Fibroblast of mammary gland (primary cell): ENCODE results near the gene TNS3.
A peak's percentile ranks its signal among the peaks of the same experiment; 100 is the strongest.

Experiments used
- DNase-seq: peaks from one replicate; pipeline ENCODE4 v3.0.0-alpha.2; 2010; ENCODE audit warnings: low read depth
- H3K4me3 ChIP-seq: 2 replicates; pipeline ENCODE4 v1.5.1; 2011; ENCODE audit warnings: low read depth, mild to moderate bottlenecking, low read length, moderate library complexity; ENCODE audit not compliant: control insufficient read depth
- TF ChIP-seq, protein P1 (sequence below): conservative IDR thresholded peaks from 2 replicates; pipeline ENCODE4 v1.5.1; 2011; ENCODE audit warnings: low read depth, low read length, inconsistent platforms; ENCODE audit not compliant: control insufficient read depth, insufficient read depth

Gene TNS3

DNA sequence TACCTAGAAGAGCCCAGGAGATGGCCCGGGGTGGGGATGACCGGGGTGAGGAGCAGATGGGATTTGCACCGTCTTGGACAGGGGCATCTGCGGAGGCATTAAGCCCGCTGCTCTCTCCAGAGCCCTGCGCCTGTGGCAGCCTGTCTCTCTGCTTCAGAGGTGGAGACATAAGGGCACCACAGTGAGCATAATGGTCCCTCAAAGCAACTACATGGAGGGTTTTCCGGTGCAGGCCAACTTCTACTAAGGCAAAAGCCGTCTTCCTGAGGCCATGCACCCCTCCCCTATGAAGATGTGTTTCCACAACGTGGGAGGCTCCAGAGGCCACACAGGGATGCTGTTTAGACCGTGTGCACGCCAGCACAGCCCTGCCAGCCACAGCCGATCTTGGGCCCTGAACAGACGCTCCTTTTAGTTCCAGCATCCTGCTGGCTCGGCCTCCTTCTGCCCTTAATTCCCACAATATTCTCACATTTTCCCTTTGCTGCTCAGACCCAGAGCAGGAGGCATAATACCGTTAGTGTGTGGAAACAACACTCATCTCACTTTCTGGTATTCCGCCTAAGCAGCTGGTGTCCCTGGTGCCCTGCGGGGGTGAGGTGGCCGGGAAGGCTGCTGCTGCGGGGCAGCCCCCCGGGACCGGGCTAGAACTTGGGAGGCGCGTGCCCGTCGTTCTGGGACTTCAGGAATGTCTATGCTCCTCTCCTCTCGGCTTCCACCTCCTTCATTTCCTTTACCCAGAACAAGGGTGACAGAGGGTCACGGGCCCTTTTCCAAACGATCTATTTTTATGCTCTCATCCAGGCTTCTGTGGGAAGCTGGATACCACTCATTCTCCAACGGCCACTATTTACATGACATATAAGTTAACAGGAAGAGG, 266.9 kb downstream of the TNS3 start:
- DNase-seq = peak; percentile 65
- no peak overlapping the region for H3K4me3 ChIP-seq
- TF ChIP-seq, protein P1, sequence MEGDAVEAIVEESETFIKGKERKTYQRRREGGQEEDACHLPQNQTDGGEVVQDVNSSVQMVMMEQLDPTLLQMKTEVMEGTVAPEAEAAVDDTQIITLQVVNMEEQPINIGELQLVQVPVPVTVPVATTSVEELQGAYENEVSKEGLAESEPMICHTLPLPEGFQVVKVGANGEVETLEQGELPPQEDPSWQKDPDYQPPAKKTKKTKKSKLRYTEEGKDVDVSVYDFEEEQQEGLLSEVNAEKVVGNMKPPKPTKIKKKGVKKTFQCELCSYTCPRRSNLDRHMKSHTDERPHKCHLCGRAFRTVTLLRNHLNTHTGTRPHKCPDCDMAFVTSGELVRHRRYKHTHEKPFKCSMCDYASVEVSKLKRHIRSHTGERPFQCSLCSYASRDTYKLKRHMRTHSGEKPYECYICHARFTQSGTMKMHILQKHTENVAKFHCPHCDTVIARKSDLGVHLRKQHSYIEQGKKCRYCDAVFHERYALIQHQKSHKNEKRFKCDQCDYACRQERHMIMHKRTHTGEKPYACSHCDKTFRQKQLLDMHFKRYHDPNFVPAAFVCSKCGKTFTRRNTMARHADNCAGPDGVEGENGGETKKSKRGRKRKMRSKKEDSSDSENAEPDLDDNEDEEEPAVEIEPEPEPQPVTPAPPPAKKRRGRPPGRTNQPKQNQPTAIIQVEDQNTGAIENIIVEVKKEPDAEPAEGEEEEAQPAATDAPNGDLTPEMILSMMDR = no peak

DNA sequence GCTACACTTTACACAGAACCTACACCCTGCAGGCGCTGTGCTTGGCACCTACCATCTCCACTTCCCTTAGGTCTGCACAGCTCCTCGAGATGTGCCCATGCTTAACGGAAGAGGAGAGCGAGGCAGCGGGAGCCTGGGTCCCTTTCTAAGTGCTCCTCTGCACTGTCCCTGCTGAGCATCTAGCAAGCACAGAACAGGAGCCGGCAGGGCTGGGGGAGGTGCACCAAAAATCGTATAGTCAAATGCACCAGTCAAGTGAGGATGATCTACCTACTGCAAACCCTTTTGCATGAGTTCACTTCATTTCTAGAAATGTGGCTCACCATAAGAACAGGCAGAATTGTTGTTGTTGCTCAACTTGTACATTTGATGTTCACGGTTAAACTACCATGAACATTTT, 267.7 kb downstream of the TNS3 start:
- DNase-seq = no peak
- H3K4me3 ChIP-seq = no peak overlapping the region
- TF ChIP-seq, protein P1 = no peak

DNA sequence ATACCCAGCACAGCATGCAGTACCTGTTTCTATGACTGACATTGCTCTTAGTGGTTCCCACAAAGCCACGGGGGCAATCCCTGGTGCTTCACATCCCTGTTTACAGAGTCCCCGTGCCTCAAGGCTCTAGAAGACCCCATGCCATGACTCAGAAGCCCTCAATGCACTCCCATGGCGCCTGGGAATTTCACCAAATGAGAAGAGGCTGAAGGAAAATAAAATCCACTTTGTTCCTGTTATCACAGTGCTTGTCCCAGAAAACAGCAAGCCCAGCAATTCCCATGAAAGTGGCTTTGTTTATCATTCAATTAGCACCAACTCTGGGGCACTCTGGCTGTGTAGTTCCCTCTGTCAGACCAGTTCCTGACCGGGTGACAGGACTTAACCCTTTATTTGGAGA, 268.3 kb downstream of the TNS3 start:
- TF ChIP-seq, protein P1 = no peak
- no peak for DNase-seq
- H3K4me3 ChIP-seq = no peak overlapping the region

DNA sequence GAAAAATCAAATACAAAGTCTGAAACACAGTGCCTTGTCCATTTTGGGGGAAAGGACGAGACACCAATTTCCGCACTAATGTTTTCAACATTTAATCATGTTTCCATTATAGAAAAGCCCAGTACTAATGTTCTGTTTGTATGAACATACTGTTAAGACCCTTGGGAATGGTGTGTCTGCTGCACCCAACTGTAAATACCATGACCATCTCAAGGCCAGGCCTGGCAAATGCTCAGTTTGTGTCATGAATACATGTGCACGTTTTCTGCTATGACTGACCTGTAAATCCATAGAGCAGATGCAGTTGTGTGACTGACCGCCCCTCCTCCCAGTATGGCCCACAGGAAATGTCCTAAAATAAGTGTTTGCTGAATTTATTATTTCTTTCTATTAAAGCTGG, 270.0 kb downstream of the TNS3 start:
- no peak overlapping the region for H3K4me3 ChIP-seq
- no peak for DNase-seq
- TF ChIP-seq, protein P1 = no peak

DNA sequence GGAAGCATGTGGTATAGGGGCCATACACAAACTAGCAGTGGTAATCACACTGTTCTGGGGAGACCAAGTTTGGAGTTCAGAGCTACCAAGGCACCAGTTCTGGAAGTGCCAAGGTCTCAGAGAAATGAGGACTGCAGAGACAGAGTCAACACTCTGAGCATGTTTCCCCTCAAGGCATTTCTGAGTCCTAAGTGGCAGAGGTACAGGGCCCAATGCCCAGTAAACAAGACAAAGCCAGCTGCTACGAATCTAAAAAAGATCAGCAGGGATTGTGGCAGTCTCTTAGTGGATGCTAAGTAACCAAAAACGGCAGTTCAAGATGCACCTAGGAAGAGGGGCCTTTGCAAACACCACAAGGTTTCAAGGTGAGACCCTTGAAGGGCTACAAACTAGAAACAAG, 271.9 kb downstream of the TNS3 start:
- H3K4me3 ChIP-seq = no peak overlapping the region
- DNase-seq = no peak
- TF ChIP-seq, protein P1 = no peak

DNA sequence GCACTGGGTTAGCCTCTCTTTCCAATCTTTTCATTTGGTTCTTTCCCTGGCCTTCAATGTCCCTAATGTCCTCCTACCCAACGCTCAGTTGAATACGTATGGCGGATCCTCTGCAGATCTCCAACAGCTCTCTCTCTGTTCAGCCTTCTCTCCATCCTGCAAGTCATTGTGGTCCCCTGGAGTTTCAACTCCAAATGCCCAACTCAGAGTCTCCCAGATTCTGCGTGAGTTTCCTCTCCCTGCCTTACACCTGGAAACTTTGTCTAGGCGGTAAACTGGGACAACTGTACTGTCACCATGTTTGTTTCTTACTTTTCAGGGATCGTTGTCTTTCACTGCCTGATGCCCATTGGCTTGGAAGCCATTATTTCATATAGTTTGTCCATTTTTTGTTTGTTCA, 273.1 kb downstream of the TNS3 start:
- DNase-seq = no peak
- H3K4me3 ChIP-seq = no peak overlapping the region
- TF ChIP-seq, protein P1 = no peak

DNA sequence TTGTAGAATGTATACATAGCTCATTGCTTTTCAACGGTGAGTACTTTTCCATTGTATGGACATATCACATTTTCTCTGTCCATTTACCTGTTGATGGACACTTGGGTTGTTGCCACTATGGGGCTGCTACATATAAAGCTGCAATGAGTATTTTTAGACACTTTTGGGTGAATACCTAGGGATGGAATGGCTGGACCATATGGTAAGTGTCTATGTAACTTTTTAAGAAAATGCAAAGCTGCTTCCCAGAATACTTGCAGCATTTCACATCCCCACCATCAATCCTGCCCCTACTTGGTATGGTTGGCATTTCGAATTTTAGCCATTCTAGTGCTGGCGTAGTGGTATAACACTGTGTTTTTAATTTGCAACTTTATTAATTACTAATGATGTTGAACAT, 274.6 kb downstream of the TNS3 start:
- DNase-seq = no peak

More for the DNA sequence above, 274.6 kb downstream of the TNS3 start:
- H3K4me3 ChIP-seq = no peak overlapping the region
- TF ChIP-seq, protein P1 = no peak
